Ishikawa (cell line): ENCODE data around the gene VANGL2.

ENCODE experiments used
- FOXM1 ChIP-seq: IDR thresholded peaks from 2 replicates; pipeline ENCODE4 v1.6.1; 2012; ENCODE audit warnings: low read depth, borderline replicate concordance
- TAF1 ChIP-seq: IDR thresholded peaks from 2 replicates; pipeline ENCODE4 v1.6.1; 2012; ENCODE audit warnings: low read depth, mild to moderate bottlenecking

- TF ChIP-seq TAF1 (no peak), FOXM1 (no peak)
Observed at GRCh38 chr1:160370561-160371345, 29.6 kb upstream of the VANGL2 start.
